Hepatocyte (in vitro differentiated cells): ENCODE measurements around the gene ACOXL. TPM values are rescaled to one million over a fixed set of nuclear protein-coding genes. Genes with fewer than 3 reads are reported as not detected.

Source experiments
- DNase-seq: peaks from one replicate; pipeline ENCODE4 v3.0.0-alpha.2; 2016; ENCODE audit warnings: low spot score
- H2AFZ ChIP-seq: fragments of 200-600 bp; sonication (generic); 2 replicates; pipeline ENCODE4 v1.6.0; 2016; ENCODE audit warnings: antibody characterized with exemption, mild to moderate bottlenecking
- H3K27ac ChIP-seq: fragments of 200-600 bp; sonication (generic); 2 replicates; pipeline ENCODE4 v1.5.1; 2016; ENCODE audit warnings: mild to moderate bottlenecking
- H3K27me3 ChIP-seq: fragments of 200-600 bp; sonication (generic); 2 replicates; pipeline ENCODE4 v1.6.1; 2016
- H3K36me3 ChIP-seq: fragments of 200-600 bp; sonication (generic); replicated peaks from 2 replicates; pipeline ENCODE4 v1.5.1; 2016; ENCODE audit warnings: low read depth; ENCODE audit not compliant: insufficient read depth
- H3K4me1 ChIP-seq: fragments of 200-600 bp; sonication (generic); 2 replicates; pipeline ENCODE4 v1.5.1; 2016; ENCODE audit warnings: mild to moderate bottlenecking, moderate library complexity; ENCODE audit not compliant: insufficient read depth
- H3K4me2 ChIP-seq: fragments of 200-600 bp; sonication (generic); 2 replicates; pipeline ENCODE4 v1.6.0; 2016
- H3K4me3 ChIP-seq: fragments of 200-600 bp; sonication (generic); 2 replicates; pipeline ENCODE4 v1.5.1; 2016; ENCODE audit warnings: mild to moderate bottlenecking
- H3K79me2 ChIP-seq: fragments of 200-600 bp; sonication (generic); 2 replicates; pipeline ENCODE4 v1.6.0; 2017; ENCODE audit warnings: mild to moderate bottlenecking
- H3K9me2 ChIP-seq: fragments of 200-600 bp; sonication (generic); replicated peaks from 2 replicates; pipeline ENCODE4 v1.6.0; 2017; ENCODE audit warnings: mild to moderate bottlenecking; ENCODE audit not compliant: insufficient read depth
- H3K9me3 ChIP-seq: fragments of 200-600 bp; sonication (generic); 2 replicates; pipeline ENCODE4 v1.5.1; 2016; ENCODE audit warnings: low read depth, mild to moderate bottlenecking
- H4K20me1 ChIP-seq: fragments of 200-600 bp; sonication (generic); 2 replicates; pipeline ENCODE4 v1.6.0; 2016; ENCODE audit warnings: mild to moderate bottlenecking; ENCODE audit not compliant: insufficient read depth, poor library complexity, severe bottlenecking
- EZH2 ChIP-seq: fragments of 200-600 bp; sonication (generic); IDR thresholded peaks from 2 replicates; pipeline ENCODE4 v1.6.1; 2016; ENCODE audit warnings: antibody characterized with exemption, mild to moderate bottlenecking, borderline replicate concordance
- EZH2phosphoT487 ChIP-seq: fragments of 200-600 bp; sonication (generic); IDR thresholded peaks from one replicate; pipeline ENCODE4 v1.6.1; 2018; ENCODE audit warnings: antibody characterized with exemption, mild to moderate bottlenecking, low read depth, moderate library complexity; ENCODE audit not compliant: unreplicated experiment, severe bottlenecking
- WGBS: methylation state at CpG from one replicate; pipeline ENCODE4 v1.1.6; 2016; ENCODE audit warnings: low lambda C conversion rate; ENCODE audit errors: missing lambda C conversion rate; 5-methylcytosine and 5-hydroxymethylcytosine counted together
- polyA plus RNA-seq: library from polyadenylated mRNA; unstranded; fragments of >200 nt; fragmentation: Nextera tagmentation; extraction: Ambion mirVana; gene quantifications from 2 replicates; pipeline ENCODE4 v1.2.1, GENCODE V29; 2016
- total RNA-seq: library from RNA; depleted of rRNA; stranded (reverse); fragments of >200 nt; gene quantifications from 2 replicates; pipeline ENCODE4 v1.2.3, GENCODE V29; 2014
- TF ChIP-seq, protein P1 (sequence below): fragments of 200-600 bp; sonication (generic); IDR thresholded peaks from 2 replicates; pipeline ENCODE4 v1.5.1; 2016; ENCODE audit warnings: antibody characterized with exemption, mild to moderate bottlenecking; ENCODE audit not compliant: poor library complexity

ACOXL gene
- total and polyA plus RNA-seq, 2 experiments from 2014 or later: 0.23 to 1.1 TPM

- Histone ChIP-seq H2AFZ (no peak overlapping the region), H3K27me3 (peaks cover 11% of the 10 kb centered on the region), H3K79me2 (no peaks in the 10 kb centered on the region), H4K20me1 (no peaks in the 10 kb centered on the region), H3K9me3 (no peaks in the 10 kb centered on the region), H3K4me1 (no peaks in the 10 kb centered on the region), H3K27ac (no peak overlapping the region), H3K4me3 (no peak overlapping the region), H3K36me3 (no peaks in the 10 kb centered on the region), H3K4me2 (no peak overlapping the region), H3K9me2 (no peaks in the 10 kb centered on the region)
- 98% methylated on average over 4 of the region's 4 CpGs for WGBS
- no peak for DNase-seq
- TF ChIP-seq, protein P1, sequence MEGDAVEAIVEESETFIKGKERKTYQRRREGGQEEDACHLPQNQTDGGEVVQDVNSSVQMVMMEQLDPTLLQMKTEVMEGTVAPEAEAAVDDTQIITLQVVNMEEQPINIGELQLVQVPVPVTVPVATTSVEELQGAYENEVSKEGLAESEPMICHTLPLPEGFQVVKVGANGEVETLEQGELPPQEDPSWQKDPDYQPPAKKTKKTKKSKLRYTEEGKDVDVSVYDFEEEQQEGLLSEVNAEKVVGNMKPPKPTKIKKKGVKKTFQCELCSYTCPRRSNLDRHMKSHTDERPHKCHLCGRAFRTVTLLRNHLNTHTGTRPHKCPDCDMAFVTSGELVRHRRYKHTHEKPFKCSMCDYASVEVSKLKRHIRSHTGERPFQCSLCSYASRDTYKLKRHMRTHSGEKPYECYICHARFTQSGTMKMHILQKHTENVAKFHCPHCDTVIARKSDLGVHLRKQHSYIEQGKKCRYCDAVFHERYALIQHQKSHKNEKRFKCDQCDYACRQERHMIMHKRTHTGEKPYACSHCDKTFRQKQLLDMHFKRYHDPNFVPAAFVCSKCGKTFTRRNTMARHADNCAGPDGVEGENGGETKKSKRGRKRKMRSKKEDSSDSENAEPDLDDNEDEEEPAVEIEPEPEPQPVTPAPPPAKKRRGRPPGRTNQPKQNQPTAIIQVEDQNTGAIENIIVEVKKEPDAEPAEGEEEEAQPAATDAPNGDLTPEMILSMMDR: no peak
- TF ChIP-seq EZH2phosphoT487 (no peak), EZH2 (no peak)
Measured at GRCh38 chr2:111111101-111111755, 378.9 kb downstream of the ACOXL start.

DNA sequence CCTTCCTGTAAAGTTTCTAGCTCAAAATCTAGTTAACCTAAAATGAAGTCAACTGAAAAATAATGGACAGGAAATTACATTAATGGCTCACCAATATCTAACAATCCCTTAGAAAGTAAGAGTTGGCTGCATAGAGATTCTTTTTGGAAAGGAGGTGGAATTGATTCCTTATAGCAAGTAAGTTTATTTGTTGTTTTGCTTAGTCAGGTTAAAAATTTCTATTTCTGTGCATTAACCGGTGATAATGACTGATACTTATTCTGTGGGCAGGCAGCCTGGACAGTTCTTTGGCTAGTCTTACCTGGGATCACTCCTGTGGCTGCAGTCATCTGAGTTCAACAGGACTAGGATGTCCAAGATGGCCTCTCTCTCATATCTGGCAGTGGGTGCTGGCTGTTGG is 381.5 kb downstream of the ACOXL start:
- H3K36me3 ChIP-seq: no peaks in the 10 kb centered on the region
- no peak for DNase-seq
- no peak overlapping the region for H3K4me3 ChIP-seq
- no peak overlapping the region for H3K27ac ChIP-seq
- TF ChIP-seq EZH2phosphoT487 (no peak), EZH2 (no peak)
- TF ChIP-seq, protein P1: no peak
- H3K9me3 ChIP-seq: no peaks in the 10 kb centered on the region
- no peak overlapping the region for H2AFZ ChIP-seq
- H3K4me2 ChIP-seq: no peak overlapping the region
- H4K20me1 ChIP-seq: no peaks in the 10 kb centered on the region
- H3K4me1 ChIP-seq: peaks cover 17% of the 10 kb centered on the region
- H3K27me3 ChIP-seq: peaks cover 24% of the 10 kb centered on the region
- 93% methylated on average over 1 of the region's 1 CpG for WGBS
- no peaks in the 10 kb centered on the region for H3K79me2 ChIP-seq
- no peaks in the 10 kb centered on the region for H3K9me2 ChIP-seq

DNA sequence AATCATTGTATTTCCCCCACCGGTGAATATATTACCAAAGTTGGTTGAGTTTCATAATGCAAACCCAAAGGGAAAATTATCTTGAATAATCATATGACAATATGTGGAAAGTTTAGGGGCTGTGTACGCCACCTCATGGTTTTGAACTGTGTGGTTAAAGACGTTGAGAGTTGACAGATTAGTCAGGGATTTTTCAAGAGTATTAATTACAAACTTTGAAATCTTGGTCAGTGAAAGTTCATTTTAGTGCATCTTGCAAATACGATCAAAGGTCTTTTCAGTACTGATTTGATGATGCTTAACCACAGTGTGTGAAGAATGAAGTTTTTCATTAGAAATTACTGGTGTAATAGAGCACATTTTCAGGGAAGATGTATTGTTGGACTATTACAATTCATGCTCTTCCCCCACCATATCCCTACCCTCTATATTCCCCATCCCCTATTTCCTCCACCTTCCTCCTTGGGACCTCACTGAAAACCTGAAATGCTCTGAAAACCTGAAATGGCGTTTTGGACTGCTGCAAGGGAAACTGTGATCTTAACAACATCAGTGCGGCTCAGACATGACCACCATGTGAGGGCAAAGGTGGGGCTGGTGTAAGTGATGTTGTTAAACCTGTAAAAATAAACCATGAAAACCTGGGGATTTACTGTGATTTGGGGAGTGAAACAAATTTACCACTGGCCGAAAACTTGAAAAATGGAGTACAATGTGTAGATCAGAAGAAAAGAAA is 383.8 kb downstream of the ACOXL start:
- 80% methylated on average over 7 of the region's 7 CpGs for WGBS

More for the DNA sequence above, 383.8 kb downstream of the ACOXL start:
- H3K79me2 ChIP-seq: peaks cover 3% of the 10 kb centered on the region
- no peaks in the 10 kb centered on the region for H3K36me3 ChIP-seq
- TF ChIP-seq, protein P1: no peak
- no peak for TF ChIP-seq EZH2
- TF ChIP-seq EZH2phosphoT487: no peak
- H2AFZ ChIP-seq: no peak overlapping the region
- peaks cover 32% of the 10 kb centered on the region for H3K27me3 ChIP-seq
- H3K9me3 ChIP-seq: no peaks in the 10 kb centered on the region
- peaks cover 30% of the 10 kb centered on the region for H3K4me1 ChIP-seq
- no peaks in the 10 kb centered on the region for H3K9me2 ChIP-seq
- H3K4me2 ChIP-seq: no peak overlapping the region
- no peak overlapping the region for H3K4me3 ChIP-seq
- H3K27ac ChIP-seq: no peak overlapping the region
- DNase-seq: no peak
- H4K20me1 ChIP-seq: peaks cover 3% of the 10 kb centered on the region
